Stimulated activated CD4-positive, alpha-beta T cell treated with anti-CD3 and anti-CD28 coated beads, TNF-alpha, amount 100 ng/mL, for 4 hours (primary cell): Measurements from ENCODE around the gene CD300H.

Source experiments
- DNase-seq, 3 experiments: peaks; one replicate each; pipeline ENCODE4 v3.0.0-alpha.2; 2020; ENCODE audit warnings: low read depth in 3 of 3

CD300H gene

GRCh38 chr17:74567397-74567796 is at the start of gene CD300H:
CD300H (minus strand) TSS chr17:74567509.
- no peak for DNase-seq

- no peak for DNase-seq
These were observed 49.4 kb upstream of the CD300H start for GRCh38 chr17:74616696-74617095.

GRCh38 chr17:74612046-74612445 is 44.7 kb upstream of the CD300H start:
- no peak for DNase-seq

- DNase-seq: no peak
These were observed 42.8 kb upstream of the CD300H start for GRCh38 chr17:74610108-74610507.

GRCh38 chr17:74608511-74608910 is 41.2 kb upstream of the CD300H start:
- DNase-seq: no peak

- no peak for DNase-seq
These were observed 39.9 kb upstream of the CD300H start for GRCh38 chr17:74607221-74607620.

GRCh38 chr17:74606050-74606449 is 38.7 kb upstream of the CD300H start:
- DNase-seq: no peak

GRCh38 chr17:74605361-74605760 is 38.1 kb upstream of the CD300H start:
- no peak for DNase-seq

GRCh38 chr17:74604761-74605160 is 37.5 kb upstream of the CD300H start:
- no peak for DNase-seq

- DNase-seq: no peak
These were observed 36.9 kb upstream of the CD300H start for GRCh38 chr17:74604200-74604599.

GRCh38 chr17:74603746-74604145 is 36.4 kb upstream of the CD300H start:
- DNase-seq: no peak

GRCh38 chr17:74603037-74603635 is 35.8 kb upstream of the CD300H start:
- no peak for DNase-seq

GRCh38 chr17:74601944-74602572 is 34.7 kb upstream of the CD300H start:
- no peak for DNase-seq

- no peak for DNase-seq
These were observed 32.2 kb upstream of the CD300H start for GRCh38 chr17:74599448-74599939.

- no peak for DNase-seq
These were observed 31.7 kb upstream of the CD300H start for GRCh38 chr17:74599023-74599399.

GRCh38 chr17:74598346-74599022 is 31.2 kb upstream of the CD300H start:
- no peak for DNase-seq

- DNase-seq: no peak
These were observed 29.9 kb upstream of the CD300H start for GRCh38 chr17:74597069-74597790.

- DNase-seq: no peak
These were observed 27.9 kb upstream of the CD300H start for GRCh38 chr17:74595037-74595750.

- no peak for DNase-seq
These were observed 25.0 kb upstream of the CD300H start, which contains the start of gene CD300LD for GRCh38 chr17:74592087-74592990. CD300LD (minus strand) TSS chr17:74592283; CDS start chr17:74592202, 81 bp downstream.

GRCh38 chr17:74591503-74591902 is 24.2 kb upstream of the CD300H start:
- DNase-seq: no peak

GRCh38 chr17:74585711-74586110 is 18.4 kb upstream of the CD300H start:
- no peak for DNase-seq
